ENCODE results near the gene NOTUM. TPM values are rescaled to one million over a fixed set of nuclear protein-coding genes. Genes with fewer than 3 reads are reported as not detected.

Gene NOTUM
- 4.2 TPM for total RNA-seq

DNA sequence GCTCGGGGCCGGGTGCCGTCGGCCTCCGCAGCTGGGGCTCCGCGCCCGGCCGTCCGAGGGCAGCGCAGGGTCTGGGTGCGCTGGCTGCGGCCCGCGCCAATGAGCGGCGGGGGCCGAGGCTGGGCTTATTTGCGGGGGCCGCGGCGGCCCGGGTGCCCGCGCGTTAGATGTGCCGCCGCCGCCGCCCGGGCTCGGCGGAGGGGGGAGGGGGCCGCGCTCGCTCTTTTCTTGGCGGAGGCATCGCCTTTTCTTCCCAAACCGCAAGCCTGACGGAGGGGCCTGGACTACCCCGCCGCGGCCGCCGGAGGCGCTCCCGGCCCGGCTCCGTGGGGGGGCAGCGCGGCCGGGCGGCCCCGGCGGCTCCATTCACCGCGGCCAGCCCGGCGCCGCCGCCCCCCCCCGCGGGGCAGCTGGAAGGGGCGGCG lies at the start of gene NOTUM:
Gene NOTUM, minus strand, starts transcription at position 101 of the 425 bp plus-strand sequence. CDS start 278 bp downstream, outside the sequence.
- ATAC-seq: no peak
- no peak for DNase-seq (ENCODE audit: low spot score)

DNA sequence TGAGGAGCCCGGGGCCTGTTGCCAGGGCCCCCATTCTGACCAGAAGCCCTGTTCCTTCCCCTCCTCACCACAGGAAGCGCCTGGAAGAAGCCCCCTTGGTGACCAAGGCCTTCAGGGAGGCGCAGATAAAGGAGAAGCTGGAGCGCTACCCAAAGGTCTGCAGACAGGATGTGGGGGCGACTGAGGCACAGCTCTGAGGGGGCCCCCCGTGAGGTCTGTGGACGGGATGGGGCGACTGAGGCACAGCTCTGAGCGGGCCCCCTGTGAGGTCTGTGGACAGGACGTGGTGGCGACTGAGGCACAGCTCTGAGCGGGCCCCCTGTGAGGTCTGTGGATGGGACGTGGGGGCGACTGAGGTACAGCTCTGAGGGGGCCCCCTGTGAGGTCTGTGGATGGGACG lies 48.4 kb upstream of the NOTUM start:
- DNase-seq (ENCODE audit: low spot score): no peak

GRCh38 chr17:82008941-82009405 lies 48.0 kb upstream of the NOTUM start:
- ATAC-seq (no peak), DNase-seq (ENCODE audit: low spot score) (no peak)

More for the DNA sequence above, 48.4 kb upstream of the NOTUM start:
- no peak for ATAC-seq

GRCh38 chr17:82008258-82008940 lies 47.4 kb upstream of the NOTUM start:
- ATAC-seq: no peak
- no peak for DNase-seq (ENCODE audit: low spot score)

DNA sequence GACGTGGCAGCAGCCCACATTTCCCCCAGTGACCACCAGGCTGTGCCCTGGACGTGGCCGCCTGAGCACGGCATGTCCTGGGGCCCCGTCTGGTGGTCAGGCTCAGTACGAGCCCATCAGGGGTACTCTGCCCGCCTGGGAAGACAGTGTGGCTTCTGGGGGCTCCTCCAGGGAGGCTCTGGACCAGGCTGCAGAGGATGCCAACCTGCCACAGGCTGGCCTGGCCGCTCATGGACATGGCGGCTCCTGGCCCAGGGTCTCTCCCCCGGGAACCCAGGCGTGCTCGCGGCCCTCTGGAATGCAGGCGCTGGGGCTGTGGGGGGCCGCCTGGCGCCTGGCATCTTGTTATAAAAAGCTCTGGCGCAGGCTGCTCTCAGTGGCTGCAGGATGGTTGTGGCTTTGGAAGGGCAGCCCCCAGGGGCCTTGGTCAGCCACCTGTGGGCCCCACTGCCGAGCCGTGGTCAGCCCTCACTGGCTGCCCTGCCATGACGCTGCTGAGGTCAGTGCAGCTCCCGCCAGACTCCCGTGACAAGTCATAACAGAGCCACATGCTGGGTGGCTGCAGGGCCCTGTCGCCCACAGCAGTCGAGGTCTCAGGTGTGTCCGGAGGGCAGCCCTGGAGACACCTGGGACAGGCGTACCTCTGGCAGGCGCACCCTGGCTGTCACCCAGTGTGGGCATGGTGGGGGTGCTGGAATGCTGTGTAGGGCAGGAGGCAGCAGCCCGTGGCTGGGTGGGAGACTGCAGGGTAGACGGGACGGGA lies 46.7 kb upstream of the NOTUM start:
- no peak for ATAC-seq
- DNase-seq (ENCODE audit: low spot score): no peak

DNA sequence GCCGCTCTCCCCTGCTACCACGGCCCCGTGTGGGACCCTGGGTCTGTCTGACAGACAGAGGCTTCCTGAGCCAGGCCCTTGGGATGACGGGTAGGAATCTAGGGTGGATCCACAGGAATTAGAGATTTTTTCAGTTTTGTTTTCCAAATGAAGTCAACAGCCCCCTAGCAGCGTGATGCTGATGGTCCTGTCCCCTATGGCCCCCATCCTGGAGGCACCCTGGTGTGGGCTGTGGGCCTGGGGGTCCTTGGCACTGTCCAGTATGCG lies 46.2 kb upstream of the NOTUM start:
- DNase-seq (ENCODE audit: low spot score) (no peak), ATAC-seq (no peak)

DNA sequence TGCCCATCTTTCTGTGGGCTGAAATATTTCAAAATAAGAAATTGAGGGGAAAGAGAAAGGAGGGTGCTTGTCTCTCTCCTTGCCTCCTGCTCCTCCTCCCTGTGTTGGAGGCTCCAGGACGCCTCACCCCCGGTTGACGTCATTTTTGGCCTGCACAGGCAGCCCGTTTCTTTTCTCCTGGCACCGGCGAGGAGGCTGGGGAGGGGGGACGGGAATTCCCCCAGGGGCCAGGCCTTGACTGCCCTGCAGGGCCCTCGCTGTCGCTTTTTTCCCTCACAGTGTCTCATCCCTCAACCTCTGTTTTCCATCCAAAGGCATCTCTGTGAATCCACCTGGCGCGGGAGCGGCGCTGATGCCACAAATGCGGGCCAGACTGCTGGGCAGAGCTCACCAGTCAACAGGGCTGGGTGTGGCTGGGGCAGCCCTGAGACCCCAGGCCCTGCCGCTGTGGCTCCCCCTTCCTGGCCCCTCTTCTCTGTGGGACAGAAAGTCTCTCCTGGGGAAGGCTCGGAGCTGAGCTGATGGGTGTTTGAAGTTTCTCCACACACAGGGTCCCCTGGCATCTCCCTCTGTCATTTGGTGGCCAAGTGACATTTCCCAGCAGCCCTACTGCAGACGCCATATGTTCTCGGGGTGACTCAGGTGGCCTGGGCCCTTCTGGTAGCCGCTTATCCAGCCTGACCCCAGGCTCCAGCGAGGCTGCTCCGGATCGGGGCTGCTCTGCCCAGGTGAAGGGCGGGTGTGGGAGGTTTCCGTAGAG lies 45.7 kb upstream of the NOTUM start:
- DNase-seq (ENCODE audit: low spot score) (no peak), ATAC-seq (no peak)

DNA sequence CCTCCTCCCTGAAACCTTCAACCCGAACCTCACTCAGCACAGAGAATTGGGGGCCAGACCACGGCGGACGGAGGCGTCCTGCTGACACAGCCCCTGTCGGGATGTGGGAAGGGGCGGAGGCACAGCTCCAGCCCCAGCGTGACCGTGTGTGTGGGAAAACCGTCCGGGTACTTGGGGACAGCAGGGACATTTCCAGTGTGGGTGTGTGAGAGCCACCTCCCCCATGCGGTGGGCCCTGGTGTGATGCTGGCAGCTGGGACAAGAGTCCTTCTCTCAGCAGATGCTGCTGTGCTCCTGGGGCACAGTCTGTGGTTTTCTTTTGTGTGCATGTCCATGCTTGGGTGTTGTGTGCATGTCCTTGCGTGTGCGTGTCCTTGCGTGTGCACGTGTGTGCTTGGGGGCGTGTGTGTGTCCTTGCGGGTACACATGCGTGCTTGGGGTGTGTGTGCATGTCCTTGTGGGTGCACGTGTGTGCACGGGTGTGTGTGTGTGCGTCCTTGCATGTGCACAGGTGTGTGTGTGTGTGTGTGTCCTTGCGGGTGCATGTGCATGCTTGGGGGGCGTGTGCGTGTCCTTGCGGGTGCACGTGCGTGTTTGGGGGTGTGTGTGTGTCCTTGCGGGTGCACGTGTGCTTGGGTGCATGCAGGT lies 44.8 kb upstream of the NOTUM start:
- DNase-seq (ENCODE audit: low spot score): no peak

DNA sequence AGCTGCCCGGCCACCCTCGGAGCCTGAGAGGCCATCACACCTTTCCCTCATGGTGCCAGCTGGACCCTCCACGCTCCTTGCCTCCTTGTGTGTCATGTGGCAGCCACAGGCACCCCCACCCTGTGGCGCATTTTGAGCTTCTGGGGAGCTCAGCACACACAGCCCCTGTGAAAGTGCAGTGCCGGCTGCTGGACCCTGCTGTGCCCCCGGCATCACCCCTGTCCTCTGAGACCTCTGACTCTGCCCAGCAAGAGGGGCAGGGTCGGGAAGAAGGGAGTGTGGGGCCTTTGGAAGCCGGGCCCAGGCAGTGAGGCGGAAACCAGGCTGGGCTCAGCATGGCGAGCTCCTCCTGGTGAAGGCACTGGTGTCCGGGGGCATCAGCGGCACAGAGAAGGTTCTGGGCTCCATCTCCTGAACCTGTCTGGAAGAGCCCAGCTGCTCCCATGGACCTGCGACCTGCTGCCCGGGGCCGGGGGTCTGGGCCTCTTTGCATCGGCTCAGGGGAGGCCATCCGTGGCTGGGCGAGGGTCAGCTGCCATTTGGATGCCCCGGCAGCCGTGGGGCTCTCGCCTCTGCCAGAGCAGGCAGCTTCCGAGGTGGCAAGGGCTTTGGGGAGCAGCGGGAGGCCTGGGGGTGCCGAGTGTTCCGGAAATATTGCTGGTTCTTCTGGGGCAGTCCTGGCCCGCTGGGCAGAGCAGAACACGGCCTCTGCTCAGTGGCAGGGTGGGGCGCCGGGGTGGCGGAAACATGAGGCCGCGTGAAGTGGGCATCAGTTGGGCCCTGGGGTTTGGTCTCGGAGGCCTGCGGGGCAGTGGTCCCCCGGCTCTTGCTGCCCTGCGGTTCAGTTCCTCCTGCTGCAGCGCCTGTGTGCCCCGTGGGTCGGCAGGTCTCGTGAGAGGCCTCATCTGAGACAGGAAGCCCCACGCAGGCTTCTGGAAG lies 43.8 kb upstream of the NOTUM start:
- ATAC-seq: no peak
- DNase-seq (ENCODE audit: low spot score): no peak

More for the DNA sequence above, 44.8 kb upstream of the NOTUM start:
- no peak for ATAC-seq

GRCh38 chr17:82003411-82004381 lies 42.7 kb upstream of the NOTUM start:
- ATAC-seq: no peak

DNA sequence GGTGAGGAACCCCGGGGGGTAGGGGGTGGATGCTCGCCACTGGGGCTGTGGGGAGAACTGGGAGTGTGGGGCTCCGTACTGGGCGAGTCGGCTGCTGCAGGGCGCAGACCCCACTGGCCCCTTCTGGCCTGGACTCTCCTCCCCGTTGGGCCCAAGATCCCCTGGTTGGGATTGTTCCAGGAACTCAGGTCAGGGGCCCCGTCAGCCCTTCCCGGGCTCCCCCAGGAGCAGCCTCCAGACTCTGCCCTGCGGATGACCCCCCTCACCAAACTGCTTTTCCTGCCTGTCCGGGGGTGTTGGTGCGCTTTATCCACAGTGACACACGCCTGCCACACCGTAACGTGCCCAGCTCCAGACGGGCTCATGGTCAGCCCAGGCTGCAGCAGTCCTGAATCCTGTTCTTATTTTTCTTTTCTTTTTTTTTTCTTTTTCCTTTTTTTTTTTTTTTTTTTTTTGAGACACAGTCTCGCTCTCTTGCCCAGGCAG lies 40.6 kb upstream of the NOTUM start:
- no peak for ATAC-seq
- no peak for DNase-seq (ENCODE audit: low spot score)

More at GRCh38 chr17:82003411-82004381, 42.7 kb upstream of the NOTUM start:
- no peak for DNase-seq (ENCODE audit: low spot score)

DNA sequence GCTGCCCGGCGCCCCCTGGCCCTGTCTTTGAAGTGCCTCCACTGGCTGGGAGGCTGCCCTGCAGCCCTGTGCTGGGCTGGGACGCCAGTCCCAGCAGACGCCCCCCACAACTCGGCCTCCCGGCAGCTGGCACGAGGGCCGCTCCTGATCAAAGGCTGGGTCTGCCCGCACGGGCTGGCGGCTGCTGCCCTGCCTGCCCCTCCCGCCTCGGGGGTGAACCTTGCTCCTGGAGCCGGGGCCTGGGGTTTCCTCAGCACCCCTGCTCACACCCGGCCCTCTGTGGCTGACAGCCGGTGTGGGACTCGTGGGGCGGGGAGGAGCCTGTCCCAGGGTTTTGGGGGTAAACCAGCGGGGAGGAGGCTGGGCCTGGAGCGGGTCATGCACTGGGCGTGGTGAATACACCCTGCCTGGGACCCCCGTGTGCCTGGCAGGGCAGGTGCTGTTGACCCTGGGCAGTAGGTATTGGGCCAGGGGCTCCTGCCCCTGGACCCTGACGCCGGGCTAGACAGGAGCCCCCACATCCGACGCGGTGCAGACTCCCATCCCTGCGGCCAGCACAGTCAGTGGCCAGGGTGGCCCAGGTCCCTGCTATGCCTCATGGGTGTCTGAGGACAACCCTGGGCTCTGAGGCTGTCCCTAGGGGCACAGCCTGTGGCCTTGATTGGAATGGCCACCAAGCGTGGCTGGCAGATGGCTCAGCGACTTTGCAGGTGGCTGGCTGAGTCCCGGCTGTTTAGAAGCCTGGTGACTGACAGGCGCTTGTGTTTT lies 40.0 kb upstream of the NOTUM start:
- ATAC-seq (peak; percentile 70), DNase-seq (ENCODE audit: low spot score) (peak; percentile 71)

DNA sequence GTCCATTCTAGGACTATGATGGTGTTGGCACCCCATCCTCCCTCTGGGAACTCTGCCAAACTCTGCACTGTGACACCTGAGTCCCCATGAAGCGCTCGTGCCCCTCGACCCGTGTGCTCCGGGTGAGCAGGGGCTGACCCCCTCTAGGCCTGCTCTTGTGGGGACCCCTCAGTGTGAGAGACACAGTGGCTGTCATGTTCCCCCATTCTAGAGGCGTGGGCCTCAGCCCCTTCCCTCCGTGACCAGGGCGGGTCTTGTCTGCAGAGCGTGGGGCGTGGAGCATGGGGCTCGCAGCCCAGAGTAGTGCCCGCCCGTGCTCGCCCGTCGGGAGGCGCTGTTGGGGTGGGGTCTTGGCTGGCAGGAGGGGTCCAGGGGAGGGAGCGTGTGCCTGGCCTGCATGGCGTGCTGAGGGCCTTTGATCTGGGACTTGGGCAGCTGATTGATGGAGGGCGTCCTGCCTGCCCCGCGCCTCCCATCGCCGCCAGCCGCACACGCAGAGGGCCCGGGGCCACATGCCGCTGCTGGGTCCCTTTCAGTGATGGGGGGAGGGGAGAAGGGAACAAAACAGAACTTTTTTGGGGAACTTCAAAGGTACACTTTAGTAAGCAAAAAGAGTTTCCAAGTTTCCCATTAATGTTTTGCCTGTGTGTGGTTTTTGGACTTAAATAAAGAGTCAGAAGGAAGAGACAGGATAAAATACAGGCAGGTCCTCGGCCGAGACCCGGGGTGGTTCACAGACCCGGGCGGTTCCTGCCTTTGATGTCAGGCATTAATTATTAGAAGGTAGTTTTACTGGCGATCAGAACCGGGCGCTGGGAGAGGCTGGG lies 39.2 kb upstream of the NOTUM start:
- peak; percentile 28 for ATAC-seq
- DNase-seq (ENCODE audit: low spot score): no peak

DNA sequence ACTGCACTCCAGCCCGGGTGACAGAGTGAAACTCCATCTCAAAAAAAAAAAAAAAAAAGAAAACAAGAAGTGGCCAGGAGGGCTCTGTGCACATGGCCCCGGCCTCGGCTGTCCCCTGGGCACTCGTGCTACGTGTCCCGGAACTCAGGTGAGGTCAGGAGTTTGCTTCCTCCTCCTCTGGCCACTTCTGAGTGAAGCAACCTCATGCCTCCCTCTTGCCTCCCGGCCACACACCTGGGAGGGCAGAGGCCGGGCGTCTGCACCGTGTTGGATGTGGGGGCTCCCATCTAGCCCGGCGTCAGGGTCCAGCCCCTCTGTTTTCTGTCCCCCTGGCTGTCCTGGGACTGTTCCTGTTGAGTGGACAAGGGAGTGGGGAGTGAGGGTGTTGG lies 38.6 kb upstream of the NOTUM start:
- ATAC-seq: peak; percentile 47
- no peak for DNase-seq (ENCODE audit: low spot score)

DNA sequence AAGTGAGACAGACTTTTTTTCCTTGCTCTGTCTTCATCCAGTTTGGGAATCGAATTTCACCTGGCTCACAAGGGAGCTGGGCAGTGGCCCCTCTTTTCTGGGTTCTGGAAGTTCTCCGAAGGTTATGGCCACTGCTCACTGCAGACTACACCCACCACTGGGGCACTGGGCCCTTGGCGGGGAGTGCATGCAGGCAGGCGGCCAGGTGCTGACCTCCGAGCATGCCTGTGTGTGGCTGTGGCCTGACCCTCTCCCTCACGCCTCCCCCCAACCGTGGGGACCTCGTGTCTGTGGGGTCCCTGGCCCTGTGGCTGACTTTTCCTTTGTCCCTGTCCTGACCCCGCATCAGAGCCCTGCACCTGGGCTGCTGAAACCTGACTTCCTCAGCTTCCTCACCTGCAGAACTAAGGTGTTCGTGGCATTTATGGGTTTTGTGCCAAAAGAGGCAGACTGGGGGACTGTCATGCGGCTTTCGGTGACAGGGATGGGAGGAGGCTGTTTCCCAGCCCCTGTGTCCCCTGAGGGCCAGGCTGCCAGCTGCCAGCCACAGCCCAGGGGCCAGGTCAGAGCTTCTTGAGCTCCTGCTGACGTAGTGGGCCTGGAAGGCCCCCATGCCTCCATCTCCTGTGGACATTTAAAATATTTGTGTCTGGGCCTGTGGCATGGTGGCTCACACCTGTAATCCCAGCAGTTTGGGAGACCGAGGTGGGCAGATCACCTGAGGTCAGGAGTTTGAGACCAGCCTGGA lies 37.9 kb upstream of the NOTUM start:
- ATAC-seq (no peak), DNase-seq (ENCODE audit: low spot score) (no peak)

DNA sequence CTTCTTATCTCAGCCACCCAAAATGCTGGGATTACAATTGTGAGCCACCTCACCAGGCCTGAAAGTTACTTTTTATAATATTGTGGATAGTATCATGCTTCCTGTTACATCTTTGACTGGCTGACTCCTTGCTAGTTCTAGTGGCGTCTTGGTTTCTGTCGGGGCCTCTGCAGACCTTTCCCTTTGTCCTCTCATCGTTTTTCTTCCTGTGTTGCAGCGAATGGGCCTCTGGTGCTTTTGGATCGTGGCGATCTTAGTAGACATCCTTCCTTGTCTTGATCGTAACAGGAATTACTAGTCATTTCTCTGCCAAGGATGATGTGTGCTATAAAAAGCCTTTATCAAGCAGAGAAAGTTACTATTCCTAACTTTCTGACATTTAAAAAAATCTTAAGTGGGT lies 37.2 kb upstream of the NOTUM start:
- DNase-seq (ENCODE audit: low spot score) (no peak), ATAC-seq (no peak)

All from left lobe of liver (tissue), 2 donors.